GM21737 (cell line): ENCODE data around the gene PLEKHG5.
"Not testable (repeated sequence)": the region's sequence is repeated elsewhere in the genome, so short reads cannot be mapped to it uniquely, and the experiment has no call there.

ENCODE experiments used
- ATAC-seq: cut with Tn5 transposase; IDR thresholded peaks from one replicate; pipeline ENCODE4 v1.9.1; 2021; ENCODE audit warnings: mild to moderate bottlenecking, moderate library complexity; ENCODE audit not compliant: unreplicated experiment

Gene PLEKHG5

GRCh38 chr1:6464514-6464836 lies 27.0 kb downstream of the PLEKHG5 start:
- no peak for ATAC-seq

GRCh38 chr1:6463120-6463412 lies 28.4 kb downstream of the PLEKHG5 start:
- ATAC-seq: no peak

- no peak for ATAC-seq
These were observed 28.9 kb downstream of the PLEKHG5 start for GRCh38 chr1:6462412-6463119.

- ATAC-seq: no peak
These were observed 29.7 kb downstream of the PLEKHG5 start for GRCh38 chr1:6461538-6462411.

GRCh38 chr1:6461051-6461530 lies 30.4 kb downstream of the PLEKHG5 start:
- ATAC-seq: no peak

DNA sequence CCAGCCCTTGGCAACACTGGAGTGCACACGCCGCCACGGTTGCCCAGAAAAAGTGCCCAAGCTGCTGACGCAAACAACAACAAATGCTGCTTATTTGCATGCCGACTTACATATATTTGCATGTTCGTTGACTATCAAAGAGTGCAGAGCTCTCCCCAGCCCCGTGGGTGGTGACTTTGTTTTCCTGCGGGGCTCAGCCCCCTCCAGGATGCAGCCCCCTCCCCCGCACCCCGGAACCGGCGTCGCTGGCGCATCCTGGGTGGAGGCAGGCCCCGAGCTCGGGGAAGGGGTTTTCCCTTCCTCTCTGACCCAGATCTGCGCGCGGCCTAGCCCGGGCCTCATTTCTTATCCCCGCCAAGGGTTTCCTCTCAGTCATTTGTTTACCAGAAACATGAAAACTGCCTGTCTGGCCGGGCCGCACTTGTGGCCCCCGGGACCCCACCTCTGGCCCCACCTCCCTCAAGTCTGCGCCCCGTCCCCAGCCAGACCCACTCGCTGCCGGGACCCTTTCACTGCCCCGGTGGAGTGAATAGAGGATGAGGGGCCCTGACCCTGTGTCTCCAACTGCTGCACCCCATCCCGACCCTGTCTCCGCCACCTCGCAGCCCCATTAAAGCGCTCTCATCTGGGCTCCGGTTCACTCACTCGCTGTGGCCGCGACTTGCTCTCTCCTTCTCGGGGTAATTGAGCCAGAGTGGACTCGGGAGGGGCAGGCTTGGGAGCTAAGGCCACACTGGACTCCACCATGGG lies 31.0 kb downstream of the PLEKHG5 start:
- ATAC-seq: no peak

DNA sequence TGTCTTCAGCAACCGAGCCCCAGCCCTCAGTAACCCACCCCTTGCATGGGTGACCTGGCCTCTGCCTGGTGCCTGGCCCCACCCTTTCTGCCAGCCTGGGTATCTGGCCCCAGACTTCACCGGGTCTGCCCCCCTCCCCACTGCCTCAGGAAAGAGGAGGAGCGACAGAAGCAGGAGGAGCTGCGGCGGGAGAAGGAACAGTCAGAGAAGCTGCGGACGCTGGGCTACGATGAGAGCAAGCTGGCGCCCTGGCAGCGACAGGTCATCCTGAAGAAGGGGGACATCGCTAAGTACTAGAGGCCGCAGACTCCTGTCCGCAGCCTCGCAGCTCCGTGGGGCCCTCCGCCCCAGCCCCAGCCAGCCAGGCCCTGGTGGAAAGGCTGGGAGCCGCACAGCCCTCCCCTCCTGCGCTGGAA lies 31.6 kb downstream of the PLEKHG5 start:
- ATAC-seq: no peak

GRCh38 chr1:6456800-6457466 lies 34.5 kb downstream of the PLEKHG5 start:
- no peak for ATAC-seq

DNA sequence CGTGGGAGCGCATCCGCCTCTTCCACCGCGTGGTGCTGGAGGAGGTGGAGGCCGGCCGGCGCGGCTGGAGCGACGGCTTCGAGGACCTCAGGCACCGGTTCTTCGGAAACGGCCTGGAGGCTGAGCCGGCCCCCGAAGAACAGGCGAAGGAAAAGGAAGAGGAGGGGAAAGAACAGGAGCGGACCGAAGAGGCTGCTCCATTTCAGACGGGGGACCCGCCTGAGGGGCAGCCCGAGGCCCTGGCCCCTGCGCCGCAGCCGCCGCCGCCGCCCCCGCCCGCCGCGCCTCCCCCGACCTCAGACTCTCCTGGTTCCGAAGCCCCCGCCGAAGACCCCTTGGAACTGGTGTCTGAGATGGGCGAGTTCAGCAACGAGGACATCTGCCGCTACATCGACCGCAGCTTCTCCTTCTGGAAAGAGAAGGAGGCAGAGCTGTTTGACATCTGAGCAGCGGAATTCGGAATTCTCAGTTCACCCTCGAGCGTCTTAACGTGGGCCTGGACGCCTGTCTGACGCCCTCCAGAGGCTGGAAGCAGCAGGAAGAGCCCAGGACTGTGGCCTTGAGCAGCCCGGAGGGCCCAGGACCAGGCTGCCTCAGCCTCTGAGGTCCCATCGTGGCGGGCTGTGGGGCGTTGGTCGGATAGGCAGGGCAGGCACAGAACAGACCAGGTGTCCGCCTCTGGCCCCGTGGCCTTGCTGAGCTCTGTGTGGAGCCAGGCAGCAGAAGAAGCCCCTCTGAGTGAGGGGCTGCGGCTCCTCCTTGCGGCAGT lies 35.5 kb downstream of the PLEKHG5 start:
- not testable (repeated sequence) for ATAC-seq

DNA sequence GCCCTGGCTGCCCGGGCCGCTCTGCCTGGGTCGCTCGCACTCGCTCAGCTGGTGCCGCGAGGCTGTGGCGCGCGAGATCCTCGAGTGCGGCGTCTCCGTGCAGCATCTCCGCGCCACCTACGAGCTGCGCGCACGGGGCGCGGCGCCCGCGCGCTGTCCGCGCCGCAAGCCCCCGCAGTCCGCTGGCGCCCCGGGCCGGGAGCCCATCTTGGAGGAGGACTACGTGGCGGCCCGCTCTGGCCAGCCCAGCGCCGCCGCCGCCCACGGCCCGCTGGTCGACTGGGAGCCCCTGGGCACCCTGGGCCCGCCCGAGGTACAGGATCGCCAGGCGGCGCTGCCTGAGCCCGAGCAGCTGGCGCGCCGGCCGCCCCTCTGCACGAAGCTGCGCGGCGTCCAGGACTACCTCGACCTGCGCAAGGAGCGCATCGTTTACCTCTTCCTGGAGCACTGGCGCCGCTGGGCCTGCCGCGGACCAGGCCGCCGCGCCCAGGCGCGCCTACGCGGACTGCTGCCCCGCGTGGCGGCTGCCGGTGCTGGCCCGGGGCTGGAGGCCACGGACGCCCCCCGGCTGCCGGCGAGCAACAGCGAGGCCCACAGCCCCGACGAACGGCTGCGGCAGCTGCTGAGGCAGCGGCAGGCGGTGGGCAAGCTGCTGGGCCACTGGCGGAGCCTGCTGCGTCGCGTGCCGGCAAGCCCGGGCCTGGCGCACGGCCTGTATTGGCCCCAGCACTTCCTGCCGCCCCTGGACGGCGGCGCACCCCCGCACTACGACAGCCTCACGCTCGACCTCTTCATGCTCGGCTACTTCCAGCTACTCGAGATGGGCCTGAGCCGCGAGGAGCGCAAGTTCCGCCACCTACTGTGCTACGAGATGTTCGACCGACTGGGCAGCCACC lies 36.4 kb downstream of the PLEKHG5 start:
- ATAC-seq: no peak

GRCh38 chr1:6453895-6454855 lies 37.3 kb downstream of the PLEKHG5 start:
- not testable (repeated sequence) for ATAC-seq

- ATAC-seq: no peak
These were observed 40.5 kb downstream of the PLEKHG5 start for GRCh38 chr1:6450943-6451373.

- not testable (repeated sequence) for ATAC-seq
These were observed 41.0 kb downstream of the PLEKHG5 start for GRCh38 chr1:6450486-6450885.

DNA sequence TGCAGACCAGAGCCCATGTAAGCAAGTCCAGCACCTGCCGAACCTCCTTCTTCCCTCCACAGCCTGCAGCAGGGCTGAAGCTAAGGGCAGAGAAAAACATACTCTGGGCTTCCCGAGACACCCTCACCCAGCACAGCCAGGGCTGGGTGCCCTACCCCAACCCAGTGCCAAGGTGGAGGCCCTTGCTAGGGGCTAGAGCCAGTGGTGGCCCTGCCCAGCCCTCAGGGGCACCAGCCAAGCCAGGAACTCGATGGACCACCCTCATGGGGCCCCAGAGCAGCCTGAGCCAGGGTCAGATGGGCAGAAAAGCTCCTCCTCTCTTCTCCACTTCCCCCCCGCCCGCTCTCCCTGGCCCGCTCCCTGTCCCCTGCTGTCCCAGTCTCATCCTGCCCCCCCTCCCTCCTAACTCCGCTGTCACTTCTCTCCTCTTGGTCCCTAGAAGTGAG lies 41.4 kb downstream of the PLEKHG5 start:
- no peak for ATAC-seq

DNA sequence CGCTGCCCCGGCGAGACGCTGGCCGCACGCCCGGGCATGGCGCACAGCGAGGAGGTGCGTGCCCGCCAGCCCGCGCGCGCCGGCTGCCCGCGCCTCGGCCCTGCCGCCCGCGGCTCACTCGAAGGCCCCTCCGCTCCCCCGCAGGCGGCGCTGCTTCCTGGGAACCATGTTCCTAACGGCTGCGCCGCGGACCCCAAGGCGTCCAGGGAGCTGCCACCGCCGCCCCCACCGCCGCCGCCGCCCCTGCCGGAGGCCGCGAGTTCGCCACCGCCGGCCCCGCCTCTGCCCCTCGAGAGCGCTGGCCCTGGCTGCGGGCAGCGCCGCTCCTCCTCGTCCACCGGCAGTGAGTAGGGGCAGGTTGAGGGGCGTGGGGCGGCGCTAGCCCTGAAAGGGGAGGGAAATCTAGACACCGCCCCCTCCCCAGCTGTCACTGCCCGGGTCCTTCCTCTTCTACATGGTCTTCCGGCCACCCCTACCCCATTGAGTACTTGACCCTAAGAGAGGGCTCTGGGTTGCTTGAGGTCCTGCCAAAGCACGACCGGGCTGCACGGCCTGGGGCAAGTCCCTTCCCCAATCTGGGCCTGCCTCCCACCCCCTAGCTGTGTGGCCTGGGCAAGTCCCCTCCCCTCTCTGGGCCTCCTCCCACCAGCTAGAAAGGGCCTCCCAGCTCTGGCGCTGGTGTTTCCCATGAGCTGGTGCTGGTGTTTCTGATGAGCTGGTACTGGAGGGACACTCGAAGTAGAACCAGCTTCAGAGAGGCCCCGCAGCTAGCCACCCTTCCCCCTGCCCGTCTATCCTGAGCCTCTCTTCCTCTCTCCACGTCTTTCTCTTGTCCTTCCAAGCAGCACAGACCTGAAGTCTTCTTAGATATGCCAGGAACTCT lies 42.5 kb downstream of the PLEKHG5 start:
- ATAC-seq: no peak

GRCh38 chr1:6447818-6448748 lies 43.4 kb downstream of the PLEKHG5 start:
- ATAC-seq: no peak
